NCI-H1436 (cell line): ENCODE results near the gene PAFAH2.
"Not testable (repeated sequence)": the region's sequence is repeated elsewhere in the genome, so short reads cannot be mapped to it uniquely, and the experiment has no call there.

Source experiments
- DNase-seq: peaks from one replicate; lab custom pipeline; 2025; lab: John Stamatoyannopoulos, UW

Gene PAFAH2

DNA sequence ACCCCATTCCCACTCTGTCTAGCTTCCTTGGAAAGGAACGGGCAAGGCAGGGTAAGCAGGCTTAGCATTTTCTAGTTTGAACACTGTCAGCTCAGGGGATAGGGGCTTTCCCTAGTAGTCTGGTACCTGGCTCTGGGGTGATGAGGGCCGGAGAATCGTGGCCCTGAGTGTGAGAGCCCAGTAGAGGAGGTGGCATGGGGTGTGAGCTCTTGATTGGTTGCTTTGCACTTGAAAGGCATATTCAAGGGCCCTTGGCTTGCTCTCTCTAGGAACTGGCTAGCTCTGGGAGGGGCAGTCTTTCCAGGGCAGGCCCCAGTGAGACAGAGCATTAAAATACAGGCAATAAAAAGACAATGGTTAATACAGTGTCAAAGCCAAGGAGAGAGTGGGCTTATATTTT is 13.0 kb upstream of the PAFAH2 start:
- DNase-seq = no peak

DNA sequence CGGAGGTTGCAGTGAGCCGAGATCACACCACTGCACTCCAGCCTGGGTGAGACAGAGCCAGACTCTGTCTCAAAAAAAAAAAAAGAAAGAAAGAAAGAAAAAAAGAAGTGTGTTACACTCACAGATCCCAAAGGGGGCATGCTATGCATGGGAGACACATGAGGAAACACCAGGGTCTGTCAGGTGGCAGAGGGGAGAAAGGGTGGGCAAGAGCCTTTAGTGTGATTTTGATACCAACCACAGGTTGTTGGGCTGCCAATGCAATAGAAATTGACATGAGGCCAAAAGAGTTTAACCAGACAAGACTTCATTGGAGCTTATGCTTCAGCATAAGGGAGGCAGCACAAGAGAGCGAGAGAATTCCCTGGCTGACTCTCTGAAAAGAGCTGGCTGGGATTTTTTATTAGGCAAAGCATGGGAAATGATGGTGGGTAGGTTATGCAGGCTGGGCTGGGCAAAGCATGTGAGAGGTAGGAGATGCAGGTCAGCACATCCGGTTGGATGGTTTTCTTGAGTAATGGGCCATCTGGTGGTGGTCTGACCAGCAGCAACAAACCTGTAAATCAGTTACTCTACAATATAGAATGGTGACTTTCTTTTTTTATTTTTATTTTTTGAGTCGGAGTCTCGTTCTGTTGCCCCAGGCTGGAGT is 12.1 kb upstream of the PAFAH2 start:
- DNase-seq = no peak

DNA sequence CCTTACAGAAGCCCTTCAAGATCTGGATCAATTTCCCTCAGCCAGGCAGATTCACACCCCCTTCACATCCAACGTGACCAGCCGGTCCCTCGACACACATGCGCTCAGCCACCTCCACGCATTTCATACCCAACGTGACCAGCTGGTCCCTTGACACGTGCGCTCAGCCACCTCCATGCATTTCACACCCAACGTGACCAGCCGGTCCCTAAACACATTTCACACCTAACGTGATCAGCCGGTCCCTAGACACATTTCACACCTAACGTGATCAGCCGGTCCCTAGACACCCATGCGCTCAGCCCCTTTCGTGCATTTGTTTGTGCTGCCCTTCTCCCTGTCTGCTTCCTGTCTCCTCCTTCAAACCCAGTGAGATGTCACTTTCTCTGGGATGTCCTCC is 8.8 kb upstream of the PAFAH2 start:
- no peak for DNase-seq

DNA sequence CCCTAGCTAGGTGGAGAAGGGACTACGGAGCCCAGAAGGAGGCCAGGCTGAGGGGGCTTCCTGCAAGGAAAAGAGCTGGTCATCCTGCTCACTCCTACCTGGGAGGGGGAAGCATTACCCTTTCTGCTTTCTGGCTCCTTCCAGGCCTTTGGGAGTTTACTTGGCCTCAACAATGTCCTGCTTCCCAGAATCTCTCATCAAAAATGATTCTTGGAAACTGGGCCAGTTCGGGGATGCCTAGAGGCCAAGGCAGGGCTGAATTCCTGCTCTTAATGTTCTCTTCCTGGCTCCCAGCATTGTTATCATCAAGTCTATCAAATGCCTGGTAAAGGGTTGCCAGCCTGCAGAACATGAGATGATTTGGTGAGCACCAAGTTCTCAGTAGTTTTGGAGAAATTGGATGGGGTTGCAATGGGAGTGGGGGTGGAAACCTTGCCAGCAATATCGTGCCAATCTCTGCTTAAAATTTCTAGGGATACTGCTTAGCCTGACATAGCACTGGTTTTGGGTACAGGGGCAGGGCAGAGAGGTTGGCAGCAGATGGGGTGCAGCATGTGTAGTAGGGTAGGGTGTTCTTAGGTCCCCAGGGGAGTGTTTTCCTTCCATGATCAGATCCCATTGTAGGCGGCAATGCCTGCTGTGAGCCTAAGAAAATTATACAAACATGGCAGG is 7.7 kb upstream of the PAFAH2 start:
- no peak for DNase-seq

DNA sequence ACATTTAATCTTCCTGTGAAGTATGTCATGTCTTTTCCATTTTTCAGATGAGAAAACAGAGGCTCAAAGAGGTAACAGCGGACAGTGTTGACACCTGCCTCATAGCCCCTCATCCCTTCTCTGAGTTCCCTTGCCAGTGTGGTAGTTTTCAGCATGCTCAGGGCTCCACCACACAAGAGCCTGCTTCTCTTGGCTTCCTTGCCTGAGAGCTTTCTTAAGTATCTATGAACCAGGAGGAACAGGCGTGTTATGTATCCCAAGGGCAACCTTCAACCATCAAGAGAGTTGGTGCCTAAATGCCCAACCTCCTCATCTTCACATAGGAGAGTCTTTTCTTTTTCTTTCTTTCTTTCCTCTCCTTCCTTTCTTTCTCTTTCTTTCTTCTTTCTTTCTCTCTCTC is 5.9 kb upstream of the PAFAH2 start:
- no peak for DNase-seq

DNA sequence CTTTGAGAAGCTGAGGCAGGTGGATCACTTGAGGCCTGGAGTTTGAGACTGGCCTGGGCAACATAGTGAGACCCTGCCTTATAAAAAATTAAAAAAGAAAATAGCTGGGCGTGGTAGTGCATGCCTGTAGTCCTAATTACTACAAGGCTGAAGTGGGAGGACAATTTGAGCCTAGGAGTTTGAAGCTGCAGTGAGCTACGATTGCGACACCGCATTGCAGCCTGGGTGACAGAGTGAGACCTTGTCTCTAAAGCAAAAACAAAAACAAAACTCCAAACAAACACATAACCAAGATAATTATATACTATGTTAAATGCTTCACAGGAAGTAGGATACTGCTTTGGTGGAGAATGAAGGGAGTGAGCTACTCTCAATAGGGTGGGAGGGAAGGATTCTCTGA is 5.4 kb upstream of the PAFAH2 start:
- no peak for DNase-seq

DNA sequence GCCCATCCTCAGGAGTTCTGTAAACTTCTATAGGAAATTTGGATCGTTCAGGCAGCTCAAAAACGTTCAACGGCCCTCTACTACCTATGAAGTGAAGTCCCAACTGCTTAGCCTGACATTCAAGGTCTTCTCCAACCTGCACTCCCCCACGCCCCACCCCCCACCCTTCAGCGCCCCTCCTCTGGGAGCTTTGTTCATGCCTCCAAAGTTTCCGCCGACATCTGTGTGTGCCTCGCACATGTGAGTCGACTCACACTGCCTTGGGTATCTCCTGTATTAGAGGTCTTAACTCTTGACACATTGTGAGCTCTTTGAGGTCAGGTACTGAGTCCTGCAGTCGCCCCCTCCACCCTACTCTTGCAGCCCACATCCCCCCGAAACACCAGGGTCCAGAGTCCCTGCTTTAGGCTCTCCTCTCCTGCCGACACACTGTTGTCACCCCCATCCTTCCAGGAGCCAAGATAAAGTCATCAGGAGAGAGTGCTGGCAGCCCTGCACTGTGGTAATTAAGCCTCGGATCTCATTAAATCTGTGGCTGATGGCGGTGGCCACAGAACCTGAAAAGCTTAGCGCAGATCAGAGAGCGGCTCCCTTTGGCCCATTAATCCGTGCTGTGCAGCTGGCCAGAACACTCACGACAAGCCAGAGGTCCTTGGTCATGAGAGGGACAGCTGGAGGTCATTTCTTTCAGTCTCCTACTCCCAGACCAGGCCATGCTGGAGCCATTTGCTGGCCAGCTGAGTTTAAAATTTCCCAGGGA is 1.4 kb upstream of the PAFAH2 start:
- no peak for DNase-seq

DNA sequence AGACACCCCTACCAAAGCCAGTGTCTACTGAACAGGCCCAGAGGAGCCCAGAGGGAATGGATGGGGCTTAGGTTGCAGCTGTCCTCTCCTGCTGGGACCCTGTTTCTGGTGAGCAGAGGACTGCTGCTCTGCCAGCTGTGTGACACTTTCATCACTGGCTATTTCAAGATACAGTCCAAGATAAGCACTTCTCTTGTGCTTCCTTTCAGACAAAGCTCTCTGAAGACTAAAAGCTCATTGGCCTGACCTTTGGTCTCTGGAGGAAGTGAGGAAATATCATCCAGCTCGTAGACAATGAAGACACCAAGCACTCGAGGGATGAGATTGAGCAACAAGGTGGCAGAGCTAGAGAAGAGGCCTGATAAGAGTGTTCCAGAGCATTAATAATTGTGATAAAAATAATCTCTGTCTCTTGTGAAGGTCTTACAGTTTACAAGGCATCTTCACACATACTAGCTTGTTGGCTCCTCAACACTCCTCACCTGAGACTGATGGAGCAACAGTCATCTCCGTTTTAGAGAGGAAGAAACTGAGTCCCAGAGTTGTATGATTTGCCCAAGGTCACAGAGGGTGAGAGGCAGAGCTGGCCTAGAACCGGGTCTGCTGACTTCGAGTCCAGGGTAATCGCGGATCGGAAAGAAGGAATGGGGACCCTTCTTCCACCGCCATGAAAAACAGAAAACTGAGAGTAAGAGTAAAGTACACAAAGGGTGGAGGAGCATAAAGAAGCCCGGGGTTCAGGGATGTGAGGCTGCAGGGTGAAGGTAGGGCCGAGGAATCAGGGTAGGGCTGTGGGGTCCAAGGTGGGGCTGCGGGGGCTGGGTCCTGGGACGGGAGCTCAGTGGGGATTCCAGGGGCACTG is 666 bp downstream of the PAFAH2 start:
- DNase-seq = no peak

DNA sequence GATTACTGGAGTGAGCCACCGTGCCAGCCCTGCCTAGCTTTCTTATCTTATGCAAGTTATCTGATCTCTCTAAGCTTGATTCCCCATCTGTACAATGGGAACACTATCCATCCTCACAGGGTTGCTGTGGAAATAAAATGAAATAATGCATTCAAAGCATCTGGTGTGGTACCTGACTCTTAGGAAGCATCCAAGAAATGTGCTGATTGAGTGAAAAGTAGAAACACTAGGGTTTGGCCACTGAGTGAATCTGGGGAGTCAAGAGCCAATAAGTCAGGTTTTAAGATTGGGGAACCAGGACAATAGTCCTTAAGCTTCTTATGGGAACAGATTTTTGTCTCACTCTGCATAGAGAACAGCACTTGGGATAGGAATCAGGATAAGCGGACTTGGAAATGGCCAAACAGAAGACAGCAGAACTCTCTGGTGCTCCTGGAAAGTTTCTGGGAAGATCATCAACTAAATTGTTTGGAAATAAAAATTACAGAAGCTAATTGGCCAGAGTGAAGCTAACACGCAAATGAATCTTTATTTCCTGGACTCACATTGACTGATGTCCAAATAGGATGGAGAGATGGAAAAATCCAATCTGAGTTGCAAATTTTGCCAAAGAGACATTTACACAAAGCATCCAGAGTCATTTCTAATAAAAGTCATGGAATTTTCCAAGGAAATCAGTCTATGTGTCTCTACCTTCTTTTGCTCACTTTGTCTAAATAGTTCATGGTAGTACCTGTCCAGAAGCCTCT is 3.3 kb downstream of the PAFAH2 start:
- DNase-seq = no peak

DNA sequence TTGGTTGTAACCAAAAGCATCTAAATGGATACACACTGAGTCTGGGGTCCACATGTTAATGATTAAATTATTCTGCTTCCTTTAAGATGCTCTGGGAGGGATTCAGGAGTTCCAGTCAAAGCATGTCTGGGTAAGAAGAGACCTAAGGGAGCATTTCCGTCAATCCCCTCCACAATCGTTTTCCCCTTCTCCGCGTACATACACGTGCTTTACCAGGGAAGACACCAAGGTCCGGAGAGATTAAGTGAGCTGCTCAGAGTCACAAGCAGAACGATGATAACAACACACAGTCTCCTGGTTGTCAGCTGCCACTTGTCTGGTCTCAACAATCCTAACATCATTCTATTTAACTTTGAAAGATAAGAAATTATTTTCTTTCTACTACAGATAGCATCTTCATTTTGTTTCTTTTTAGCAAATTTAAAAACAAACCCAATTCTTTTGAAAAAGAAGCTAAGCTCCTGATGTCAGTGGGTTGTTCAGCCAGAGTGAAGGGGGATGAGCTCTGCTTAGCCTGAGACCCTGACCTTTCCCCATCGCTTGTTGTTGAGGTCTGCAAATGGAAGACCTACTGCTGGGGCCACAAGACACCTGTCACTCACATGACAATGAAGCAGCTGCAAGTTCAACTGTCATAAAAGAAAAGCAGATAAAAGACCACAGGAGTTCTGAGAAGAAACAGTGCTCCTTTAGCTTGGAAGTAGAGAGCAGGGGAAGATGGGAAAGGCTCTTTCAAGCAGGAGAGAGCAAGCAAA is 4.5 kb downstream of the PAFAH2 start:
- no peak for DNase-seq

DNA sequence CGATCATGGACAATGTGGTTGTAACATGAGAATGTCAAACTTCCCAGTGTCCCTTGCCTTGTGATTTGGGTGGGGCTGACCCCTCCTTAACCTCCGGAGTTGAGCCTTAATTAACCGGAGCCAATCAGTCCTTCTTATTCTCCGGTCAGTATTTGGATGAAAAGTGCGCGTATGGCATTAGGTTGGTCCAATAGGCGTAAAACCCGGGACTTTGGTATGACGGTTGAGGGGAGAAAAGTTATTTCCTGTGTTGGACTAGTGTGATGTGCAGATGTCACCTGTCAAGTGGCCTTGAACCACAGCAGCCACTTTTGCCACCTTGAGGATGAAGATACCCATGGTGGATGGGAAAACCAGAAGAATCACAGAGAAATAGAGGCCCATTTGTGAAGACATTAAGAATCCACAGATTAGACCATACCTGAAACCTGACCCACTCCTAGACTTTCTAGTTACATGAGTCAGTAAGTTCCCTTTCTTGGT is 5.1 kb downstream of the PAFAH2 start:
- no peak for DNase-seq

DNA sequence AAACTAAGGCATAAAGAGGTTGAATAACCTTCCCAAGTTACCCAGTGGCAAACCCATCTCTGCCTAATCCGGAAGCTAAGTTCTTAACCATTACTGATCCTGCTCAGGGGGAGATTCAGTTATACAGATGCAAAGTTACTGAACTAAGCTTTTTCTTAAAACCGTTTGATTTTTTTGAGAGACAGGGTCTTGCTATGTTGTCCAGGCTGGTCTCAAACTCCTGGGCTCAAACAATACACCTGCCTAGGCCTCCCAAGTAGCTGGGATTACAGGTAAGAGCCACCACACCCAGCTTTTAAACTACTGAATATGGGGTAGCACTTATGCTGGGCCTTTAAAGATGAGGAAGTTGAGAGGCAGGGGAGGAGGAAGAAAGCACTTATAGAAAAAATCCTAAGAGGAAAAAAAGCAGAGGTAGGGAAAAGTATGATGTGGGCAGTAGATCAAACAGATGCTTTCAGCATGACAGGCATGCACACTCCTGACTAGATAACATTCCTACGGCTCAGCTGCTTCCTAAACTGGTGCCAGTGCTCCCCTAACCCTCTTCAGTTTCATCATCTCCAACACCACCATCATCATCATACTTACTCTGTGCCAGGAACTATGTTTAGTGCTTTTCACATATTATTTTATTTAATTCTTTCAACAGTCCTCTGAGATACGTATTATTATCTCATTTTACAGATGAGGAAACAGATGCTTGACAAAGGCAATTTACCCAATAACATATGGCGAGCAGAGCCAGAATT is 5.8 kb downstream of the PAFAH2 start:
- no peak for DNase-seq

DNA sequence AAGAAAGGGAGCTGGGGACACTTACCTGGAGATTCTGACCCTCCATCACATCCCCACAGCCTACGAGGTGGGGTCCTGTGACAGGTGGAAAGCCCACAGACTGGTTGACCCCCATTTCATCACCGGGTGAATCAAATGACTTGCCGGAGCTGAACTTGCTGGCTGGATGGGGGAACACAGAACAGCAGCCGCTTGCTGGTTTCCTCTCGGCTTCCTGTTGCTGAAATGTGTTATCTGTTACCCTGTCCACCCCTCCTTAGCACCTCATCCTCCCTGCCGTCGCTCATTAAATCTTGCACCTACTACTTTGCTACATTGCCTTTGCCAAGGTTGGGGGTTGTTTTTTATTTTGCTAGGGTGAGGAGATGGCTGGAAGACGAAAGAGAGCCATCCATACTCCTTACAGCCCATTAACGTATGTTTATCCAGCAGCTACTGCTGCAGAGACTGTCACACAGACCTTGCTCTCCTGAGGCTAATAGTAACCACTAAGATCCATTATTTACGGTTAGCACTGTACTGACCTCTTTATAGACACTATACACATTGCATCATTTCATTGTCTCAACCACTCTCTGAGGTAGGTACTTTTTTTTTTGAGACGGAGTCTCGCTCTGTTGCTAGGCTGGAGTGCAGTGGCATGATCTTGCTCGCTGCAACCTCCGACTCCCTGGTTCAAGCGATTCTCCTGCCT is 7.0 kb downstream of the PAFAH2 start:
- no peak for DNase-seq

DNA sequence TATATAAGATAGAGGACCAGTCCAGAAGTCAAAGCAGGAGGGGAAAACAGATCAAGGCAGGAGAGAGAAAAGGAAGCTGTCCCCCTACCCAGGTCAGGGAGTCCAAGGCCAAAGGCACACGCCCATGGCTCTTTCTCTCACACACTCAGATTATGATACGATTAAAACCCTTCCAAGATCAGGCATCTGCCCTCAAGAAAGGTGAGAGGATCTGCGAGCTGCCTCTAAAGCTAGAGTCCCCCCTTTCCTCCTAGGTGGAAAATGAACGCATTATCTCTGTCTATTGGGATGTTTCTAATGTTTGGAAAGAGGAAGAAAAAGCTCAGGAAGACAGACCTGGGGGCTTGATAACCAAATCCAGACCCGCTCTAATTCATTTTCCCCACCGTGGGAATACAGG is 7.6 kb downstream of the PAFAH2 start:
- no peak for DNase-seq

DNA sequence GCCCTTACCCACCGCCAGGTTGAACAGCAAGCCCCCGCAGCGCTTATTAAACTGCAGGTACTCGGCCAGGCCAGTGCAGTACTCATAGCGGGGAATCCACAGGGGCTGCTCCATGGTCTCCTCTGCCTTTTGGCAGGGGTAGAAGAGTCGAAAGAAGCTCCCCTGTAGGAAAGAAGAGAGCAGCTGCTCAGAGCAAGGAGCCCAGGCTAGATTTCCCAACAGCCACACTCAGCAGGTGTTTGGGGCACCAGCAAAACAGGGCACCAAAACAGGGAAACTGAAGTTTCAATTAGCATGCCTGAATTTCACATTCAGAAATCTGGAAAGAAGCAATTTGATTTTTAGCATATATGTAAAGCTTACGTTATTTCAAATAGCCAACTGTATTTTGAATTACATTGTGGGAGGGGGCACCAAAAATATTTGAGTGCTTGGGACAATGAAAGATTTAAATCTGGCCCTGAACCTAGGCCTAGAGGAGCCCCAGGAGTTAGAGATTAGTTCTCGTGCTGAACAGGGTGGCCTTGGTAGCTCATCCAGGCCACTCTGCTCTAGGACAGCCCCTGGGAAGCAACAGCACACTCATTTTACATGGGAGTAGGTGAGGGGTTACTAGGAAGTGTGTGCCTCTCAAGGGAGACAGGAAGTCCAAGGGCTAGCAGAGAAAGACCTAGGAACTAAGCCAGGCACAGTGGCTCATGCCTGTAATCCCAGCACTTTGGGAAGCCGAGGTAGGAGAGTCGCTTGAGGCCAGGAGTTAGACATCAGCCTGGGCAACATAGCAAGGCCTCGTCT is 8.2 kb downstream of the PAFAH2 start:
- DNase-seq = no peak

DNA sequence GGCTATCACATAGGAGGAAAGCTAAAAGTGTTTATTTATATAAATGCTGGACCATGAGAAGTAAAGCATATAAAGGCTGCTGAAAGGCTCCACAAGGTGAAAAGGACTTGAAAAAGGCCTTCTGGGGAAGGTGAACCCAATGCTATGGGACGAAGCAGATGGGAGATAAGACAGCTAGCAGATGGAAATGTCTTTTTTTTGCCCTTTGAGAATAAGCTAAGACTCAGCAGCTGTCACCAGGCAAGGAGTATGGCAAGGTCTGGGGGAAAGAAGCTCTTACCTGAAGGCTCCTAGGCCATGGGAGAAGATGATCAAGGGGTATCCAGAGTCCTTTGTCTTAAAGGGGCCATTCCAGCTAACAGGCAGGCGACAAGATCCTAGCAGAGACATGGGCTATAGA is 9.9 kb downstream of the PAFAH2 start:
- no peak for DNase-seq

DNA sequence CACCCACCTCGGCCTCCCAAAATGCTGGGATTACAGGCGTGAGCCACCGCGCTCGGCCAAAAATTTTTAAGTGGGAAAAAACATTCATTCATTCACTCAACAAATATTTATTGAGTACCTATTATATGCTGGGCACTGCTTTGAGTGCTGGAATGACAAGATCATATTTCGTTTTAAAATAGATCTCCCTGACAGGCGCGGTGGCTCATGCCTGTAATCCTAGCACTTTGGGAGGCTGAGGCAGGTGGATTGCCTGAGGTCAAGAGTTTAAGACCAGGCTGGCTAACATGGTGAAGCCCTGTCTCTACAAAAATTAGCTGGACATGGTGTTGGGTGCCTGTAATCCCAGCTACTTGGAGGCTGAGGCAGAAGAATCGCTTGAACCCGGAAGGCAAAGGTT is 11.1 kb downstream of the PAFAH2 start:
- not testable (repeated sequence) for DNase-seq

DNA sequence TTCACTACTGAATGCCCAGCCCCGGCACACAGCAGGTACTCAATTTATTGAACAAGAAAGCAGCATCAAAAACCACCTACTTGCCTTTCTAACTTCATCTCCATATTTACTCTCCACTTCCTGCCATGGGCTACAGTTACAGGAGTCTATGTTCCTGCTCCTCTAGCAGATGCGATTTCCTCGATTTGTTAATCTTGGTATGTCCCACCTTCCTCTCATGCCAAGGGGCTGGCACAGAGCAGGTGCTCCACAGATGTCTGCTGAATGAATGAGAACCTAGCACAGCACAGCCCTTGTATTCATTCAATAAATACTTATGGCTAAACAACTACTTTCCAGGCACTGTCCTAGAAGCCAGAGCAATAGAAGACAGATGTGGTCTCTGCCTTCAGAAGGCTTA is 12.2 kb downstream of the PAFAH2 start:
- no peak for DNase-seq

DNA sequence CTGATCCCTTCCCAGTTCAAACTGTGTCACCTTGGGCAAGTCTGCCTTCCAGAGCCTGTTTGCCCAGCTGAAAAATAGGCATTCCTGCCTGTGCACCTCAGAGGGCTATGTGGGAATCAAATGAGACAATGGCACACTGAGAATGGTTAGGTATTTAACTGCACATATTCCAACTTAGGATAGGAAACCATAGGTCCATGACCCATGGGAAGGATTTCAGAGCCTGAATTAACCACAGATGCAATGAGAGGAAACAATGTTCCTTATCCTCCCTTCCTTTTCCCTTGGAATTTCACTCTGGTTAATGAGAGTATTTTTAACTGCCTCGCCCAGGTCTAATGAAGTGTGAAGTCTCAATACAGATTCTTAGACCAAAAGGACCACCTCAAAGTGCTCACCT is 12.7 kb downstream of the PAFAH2 start:
- DNase-seq = no peak
